G401 (cell line): ENCODE data around the gene CPSF2. TPM values are rescaled to one million over a fixed set of nuclear protein-coding genes. Genes with fewer than 3 reads are reported as not detected.
"Not testable (repeated sequence)": the region's sequence is repeated elsewhere in the genome, so short reads cannot be mapped to it uniquely, and the experiment has no call there.

Experiments
- DNase-seq: peaks from one replicate; pipeline ENCODE4 v3.0.0-alpha.2; 2015; ENCODE audit warnings: low spot score
- in situ Hi-C: cut with HindIII; loops from 2 replicates; pipeline ENCODE4 v1.10.0; 2016; ENCODE audit warnings: low sequenced_read_pairs, mixed read lengths
- total RNA-seq: library from RNA; depleted of rRNA; stranded (reverse); fragments of >200 nt; shearing (Covaris generic); gene quantifications from 2 replicates; pipeline ENCODE4 v1.2.3, GENCODE V29; 2014

Gene CPSF2
- total RNA-seq, 1 experiment from 2014 or later: 75.7 TPM

GRCh38 chr14:92153581-92153980 lies 31.8 kb downstream of the CPSF2 start:
- in situ Hi-C loops: no loop called here
- no peak for DNase-seq

- DNase-seq: no peak
- in situ Hi-C loops: no loop called here
Measured at GRCh38 chr14:92154283-92154942, 32.6 kb downstream of the CPSF2 start.

GRCh38 chr14:92160619-92161018 lies 38.9 kb downstream of the CPSF2 start:
- in situ Hi-C loops: no loop called here
- DNase-seq: no peak

- no peak for DNase-seq
- in situ Hi-C loops: no loop called here
Measured at GRCh38 chr14:92161521-92161920, 39.8 kb downstream of the CPSF2 start.

- in situ Hi-C loops: no loop called here
- DNase-seq: no peak
Measured at GRCh38 chr14:92164958-92165357, 43.2 kb downstream of the CPSF2 start.

- no peak for DNase-seq
- in situ Hi-C loops: no loop called here
Measured at GRCh38 chr14:92173668-92174067, 51.9 kb downstream of the CPSF2 start.

- no peak for DNase-seq
- in situ Hi-C loops: no loop called here
Measured at GRCh38 chr14:92175811-92176210, 54.0 kb downstream of the CPSF2 start.

- in situ Hi-C loops: no loop called here
- DNase-seq: no peak
Measured at GRCh38 chr14:92176476-92176875, 54.7 kb downstream of the CPSF2 start.

GRCh38 chr14:92179178-92179577 lies 57.4 kb downstream of the CPSF2 start:
- DNase-seq, in situ Hi-C loops: not testable (repeated sequence)

GRCh38 chr14:92185559-92185958 lies 63.8 kb downstream of the CPSF2 start:
- DNase-seq: no peak
- in situ Hi-C loops: no loop called here

GRCh38 chr14:92187616-92188015 lies 65.8 kb downstream of the CPSF2 start:
- DNase-seq, in situ Hi-C loops: not testable (repeated sequence)

GRCh38 chr14:92190768-92191167 lies 69.0 kb downstream of the CPSF2 start:
- peak; percentile 51 for DNase-seq
- in situ Hi-C loops: no loop called here

- in situ Hi-C loops: no loop called here
- DNase-seq: no peak
Measured at GRCh38 chr14:92198804-92199203, 77.0 kb downstream of the CPSF2 start.

- no peak for DNase-seq
- in situ Hi-C loops: no loop called here
Measured at GRCh38 chr14:92199763-92200162, 78.0 kb downstream of the CPSF2 start.

- DNase-seq: no peak
- in situ Hi-C loops: no loop called here
Measured at GRCh38 chr14:92203116-92203515, 81.3 kb downstream of the CPSF2 start.

GRCh38 chr14:92204792-92205191 lies 83.0 kb downstream of the CPSF2 start:
- in situ Hi-C loops: no loop called here
- DNase-seq: no peak

GRCh38 chr14:92207012-92207927 lies 85.5 kb downstream of the CPSF2 start:
- in situ Hi-C loops: no loop called here
- DNase-seq: no peak

GRCh38 chr14:92207928-92208265 lies 86.1 kb downstream of the CPSF2 start:
- in situ Hi-C loops: no loop called here
- no peak for DNase-seq

- in situ Hi-C loops: no loop called here
- DNase-seq: no peak
Measured at GRCh38 chr14:92209141-92209540, 87.4 kb downstream of the CPSF2 start.

GRCh38 chr14:92213125-92213524 lies 91.4 kb downstream of the CPSF2 start:
- in situ Hi-C loops, DNase-seq: not testable (repeated sequence)

GRCh38 chr14:92215579-92215978 lies 93.8 kb downstream of the CPSF2 start:
- in situ Hi-C loops: no loop called here
- no peak for DNase-seq
